GM18526 (cell line): ENCODE results near the gene LRMDA.

Source experiments
- POLR2A ChIP-seq: IDR thresholded peaks from 3 replicates; pipeline ENCODE4 v1.6.1; 2011; ENCODE audit not compliant: insufficient read length; ENCODE audit errors: extremely low read depth

The LRMDA gene

DNA sequence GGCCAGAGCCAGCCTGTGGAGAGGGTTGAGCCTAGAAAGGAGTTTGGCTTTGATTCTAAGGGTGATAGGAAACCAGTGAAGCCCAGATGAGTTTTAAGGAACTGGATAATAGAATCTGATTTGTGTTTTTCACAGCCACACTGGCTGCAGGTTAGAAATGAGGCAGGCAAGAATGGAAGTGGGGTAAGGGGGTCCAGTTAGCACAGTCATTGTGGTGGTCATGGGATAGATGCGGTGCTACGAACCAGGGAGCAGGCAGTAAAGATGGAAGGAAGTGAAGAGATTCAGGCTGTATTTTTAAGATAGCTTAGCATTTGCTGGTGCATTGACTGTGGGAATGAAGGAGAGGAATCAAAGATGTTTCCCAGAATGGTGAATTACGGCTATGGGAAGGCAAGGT is 322.2 kb downstream of the LRMDA start:
- TF ChIP-seq POLR2A = no peak

DNA sequence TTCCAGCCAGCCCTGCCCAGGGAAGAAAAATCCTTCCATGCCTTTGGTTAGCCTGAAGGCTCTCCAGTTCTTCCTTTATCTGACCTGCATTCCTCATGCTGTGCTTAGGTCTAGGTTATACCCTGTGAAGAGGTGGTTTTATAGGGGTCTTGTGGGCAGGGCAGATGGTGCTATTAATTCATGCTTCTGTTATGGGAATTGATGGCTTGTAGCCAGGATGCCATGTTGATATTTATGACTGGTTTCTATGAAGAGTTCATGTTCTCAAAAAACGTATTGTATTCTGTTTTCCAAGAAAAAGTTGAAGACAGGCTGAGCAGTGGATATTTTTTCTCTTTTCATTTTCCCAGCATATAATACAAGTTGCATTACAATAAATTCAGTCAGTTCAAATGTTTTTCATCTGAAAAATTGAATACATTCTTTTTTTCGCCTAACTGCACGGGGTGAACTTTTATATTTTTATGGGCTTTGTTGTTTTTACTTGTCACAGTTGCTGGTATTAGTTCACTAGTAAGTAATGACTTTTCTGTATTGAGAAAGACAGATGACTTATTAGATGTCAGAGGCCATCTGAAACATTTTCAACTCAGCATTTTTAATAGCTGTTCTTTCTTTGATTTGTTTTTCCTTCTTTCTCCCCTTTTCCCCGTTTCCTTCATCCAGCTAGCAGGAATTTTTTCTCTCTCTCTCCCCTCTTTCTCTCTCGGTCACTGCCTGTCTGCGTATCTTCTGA is 322.8 kb downstream of the LRMDA start:
- no peak for TF ChIP-seq POLR2A

DNA sequence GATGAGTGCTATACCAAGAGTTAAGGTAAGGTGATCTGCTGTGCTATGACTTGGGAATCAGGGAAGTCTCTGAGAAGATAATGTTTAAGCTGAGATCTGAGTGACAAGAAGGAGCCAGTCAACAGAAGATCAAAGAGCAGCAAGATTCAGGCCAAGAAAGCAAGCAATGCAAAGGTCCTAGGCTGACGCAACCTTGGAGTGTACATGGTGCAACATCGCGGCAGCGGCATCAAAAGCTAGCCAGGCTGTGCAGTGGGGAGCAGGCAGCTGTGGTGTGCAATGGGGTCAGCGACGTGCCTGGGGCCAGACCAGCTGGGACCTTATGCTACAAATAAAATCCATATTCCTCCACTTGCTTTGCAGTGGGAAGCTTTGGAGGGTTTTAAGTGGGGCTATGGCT is 324.1 kb downstream of the LRMDA start:
- no peak for TF ChIP-seq POLR2A

DNA sequence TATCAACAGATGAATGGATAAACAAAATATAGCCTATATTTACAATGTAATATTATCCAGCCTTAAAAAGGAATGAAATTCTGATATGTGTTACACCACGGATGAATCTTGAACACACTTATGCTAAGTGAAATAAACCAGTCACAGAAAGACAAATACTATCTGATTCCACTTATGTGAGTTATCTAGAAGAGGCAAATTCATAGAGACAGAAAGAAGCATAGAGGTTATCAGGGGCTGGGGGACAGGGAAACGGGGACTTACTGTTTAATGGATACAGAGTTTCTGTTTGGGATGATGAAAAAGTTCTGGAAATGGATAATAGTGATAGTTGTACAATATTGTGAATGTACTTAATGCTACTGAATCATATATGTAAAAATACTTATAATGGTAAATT is 329.9 kb downstream of the LRMDA start:
- no peak for TF ChIP-seq POLR2A

DNA sequence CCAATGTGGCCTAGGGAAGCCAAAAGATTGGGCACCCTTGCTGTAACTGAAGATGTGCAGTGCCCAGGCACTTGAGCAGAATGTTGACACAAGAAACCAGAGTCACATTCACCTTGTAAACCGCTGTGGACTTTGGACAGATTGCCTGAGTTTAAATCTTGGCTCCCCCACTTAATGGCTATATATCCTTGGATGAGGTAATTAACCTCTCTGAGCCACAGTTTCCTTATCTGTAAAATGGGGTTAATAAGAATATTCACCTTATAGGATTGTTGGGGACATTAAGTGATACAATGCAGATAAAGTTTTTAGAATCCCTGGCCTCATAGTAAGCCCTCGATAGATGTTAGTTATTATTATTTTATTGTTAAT is 331.0 kb downstream of the LRMDA start:
- no peak for TF ChIP-seq POLR2A

DNA sequence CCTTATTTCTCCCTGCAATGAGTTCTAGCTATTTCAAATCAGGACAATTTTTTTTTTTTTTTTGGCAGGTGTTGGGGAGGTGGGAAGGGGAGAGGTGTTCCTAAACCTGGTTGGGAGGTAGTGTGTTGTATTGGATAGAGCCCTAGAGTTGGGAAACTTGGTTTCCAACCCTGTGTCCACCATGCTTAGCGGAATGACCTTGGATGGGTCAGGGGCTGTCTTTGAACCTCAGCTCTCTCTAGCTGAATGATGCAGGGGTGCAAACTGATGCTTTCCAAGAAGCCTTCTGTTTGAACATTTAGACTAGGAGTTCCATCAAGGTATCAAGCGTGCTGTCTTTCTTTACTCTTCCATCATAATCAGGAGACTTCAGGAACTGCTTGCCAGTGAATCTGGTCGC is 332.2 kb downstream of the LRMDA start:
- no peak for TF ChIP-seq POLR2A

DNA sequence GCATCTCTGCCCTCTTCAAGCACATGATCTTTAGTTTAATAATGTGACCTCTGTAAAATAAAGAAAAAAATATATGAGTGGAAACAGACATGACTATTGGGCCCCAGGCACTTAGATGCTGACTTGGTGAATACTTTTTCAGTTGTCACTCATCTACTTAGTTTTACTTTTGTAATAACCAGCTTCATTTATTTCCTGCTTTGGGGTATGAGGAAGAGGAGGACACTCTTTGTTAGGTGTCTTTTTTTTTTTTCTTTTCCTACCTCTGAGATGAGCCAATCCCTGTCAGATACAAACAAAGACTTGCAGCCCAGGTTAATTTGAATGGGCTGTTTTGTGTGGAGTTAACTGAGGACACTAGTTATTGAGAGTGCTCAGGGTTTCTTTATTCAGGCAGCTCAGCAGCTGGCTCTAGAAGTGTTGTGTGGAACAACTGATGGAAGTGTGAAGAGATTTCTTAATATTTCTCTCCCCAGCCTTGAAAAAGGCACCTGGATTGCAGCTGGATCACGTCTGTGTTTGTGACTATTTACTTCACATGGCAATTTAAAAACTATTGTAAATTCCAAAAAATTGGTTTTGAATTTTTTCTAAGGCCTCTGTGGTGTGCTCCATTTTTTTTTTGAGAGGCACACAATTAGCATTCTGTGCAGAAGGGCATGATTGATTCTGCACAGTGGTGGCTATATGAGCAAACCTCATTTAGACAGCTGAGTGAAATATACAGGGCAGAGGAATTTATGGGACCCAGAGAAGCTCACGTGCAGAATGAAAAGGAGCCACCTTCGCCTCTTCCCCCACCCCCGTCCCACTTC is 333.8 kb downstream of the LRMDA start:
- no peak for TF ChIP-seq POLR2A

DNA sequence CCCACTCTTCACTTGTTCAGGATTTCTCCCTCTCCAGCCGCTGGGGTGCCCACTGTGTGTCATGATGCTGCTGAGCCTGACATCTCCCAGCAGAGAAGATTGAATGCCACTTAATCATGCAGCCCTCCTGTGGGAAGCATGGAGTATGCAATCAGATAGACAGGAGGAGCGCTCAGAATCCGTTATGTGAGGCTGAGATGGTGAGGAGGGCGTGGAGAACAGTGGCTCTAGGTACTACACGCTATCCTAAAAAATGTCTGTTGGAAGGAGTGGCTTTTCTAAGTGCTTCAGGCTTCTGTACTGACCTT is 334.3 kb downstream of the LRMDA start:
- no peak for TF ChIP-seq POLR2A

DNA sequence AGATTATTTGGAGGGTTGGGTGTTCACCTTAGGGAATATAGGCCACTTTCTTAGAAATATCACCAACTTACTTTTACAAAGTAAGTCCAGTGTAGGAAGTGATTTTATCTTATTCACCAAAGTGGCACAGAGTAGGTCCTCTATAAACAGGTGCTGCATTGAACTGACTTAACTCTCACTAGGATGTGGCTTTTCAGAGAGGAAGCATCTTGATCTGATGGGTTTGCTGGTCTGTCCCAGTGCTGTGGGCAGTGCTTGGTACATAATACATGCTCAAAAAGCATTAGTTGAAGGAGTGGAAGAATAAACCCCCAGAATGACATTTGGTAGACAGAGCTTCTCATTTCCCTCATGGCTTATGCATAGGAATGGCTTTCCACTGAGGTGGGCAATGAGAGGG is 334.7 kb downstream of the LRMDA start:
- TF ChIP-seq POLR2A = no peak

DNA sequence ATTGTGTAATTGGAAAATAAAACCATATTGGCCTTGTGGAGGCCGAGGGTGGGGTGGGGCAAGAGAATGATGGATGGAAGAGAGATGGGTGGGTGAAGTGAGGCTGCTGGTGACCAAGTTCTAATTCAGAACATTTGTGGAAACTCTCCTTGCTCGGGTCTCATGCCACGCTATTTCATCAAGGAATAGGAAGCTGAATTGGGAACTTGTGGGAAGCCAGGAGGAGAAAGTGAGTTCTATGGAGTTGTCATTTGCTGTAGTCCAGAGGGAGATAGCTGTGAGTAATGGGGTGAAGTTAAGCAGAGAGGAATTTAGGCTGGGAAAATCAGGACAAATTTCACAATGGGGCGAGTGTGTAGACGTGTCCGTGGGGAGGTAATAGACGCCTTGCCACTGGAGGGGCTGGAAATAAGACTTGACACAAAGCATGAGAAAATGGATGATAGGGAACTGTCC is 339.2 kb downstream of the LRMDA start:
- no peak for TF ChIP-seq POLR2A

DNA sequence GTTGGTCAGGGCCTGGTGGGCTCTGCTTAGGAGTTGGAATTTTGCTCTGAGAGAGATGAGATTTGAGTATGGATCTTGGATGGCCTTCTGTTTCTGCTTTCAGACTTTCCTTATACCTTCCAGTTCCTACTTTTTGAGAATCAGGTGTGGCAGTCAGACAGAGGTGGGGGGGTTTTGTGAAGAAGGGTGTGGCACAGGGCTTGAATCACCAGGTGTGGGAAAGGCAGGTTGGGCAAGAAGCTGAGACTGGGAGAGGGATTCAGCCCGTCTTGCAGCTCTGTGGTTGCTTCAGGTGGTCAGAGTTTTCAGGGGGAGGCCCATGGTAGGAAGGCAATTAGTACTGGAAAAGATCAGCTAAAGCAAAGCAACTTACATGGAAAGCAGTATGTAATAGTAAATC is 340.2 kb downstream of the LRMDA start:
- TF ChIP-seq POLR2A = no peak

DNA sequence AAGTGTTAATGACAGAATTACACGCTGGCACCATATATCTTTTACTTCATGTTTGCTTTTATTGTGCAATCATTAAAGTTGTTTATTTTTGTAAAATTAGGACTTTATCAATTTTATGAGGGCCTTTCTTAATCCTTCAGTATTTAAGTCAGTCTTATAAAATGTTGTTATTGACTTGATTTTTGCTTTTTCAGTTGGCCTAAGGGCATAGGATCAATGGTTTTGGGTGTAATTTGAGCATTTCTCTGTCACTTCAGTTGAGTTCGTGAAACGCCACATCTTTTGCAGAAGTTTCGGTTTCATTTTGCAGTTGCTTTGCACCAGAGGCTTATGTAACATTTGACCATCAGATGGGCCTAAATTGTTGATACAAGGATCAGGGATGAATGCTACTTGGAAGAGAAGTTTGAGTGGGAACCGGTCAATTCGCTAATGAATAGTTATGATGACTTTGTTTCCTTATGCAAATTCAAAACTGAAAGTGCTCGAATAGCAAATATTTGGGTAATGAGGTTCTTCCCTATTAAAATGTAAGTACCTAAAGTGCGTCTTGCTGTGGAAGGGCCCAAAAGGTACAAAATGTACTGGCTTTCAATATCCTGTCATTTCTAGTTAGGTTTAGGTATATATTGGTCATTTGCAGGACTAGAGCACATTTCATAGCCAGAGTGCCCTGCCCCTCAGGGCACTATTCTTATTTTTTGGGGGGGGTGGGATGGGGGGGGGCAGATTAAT is 340.9 kb downstream of the LRMDA start:
- TF ChIP-seq POLR2A = no peak

DNA sequence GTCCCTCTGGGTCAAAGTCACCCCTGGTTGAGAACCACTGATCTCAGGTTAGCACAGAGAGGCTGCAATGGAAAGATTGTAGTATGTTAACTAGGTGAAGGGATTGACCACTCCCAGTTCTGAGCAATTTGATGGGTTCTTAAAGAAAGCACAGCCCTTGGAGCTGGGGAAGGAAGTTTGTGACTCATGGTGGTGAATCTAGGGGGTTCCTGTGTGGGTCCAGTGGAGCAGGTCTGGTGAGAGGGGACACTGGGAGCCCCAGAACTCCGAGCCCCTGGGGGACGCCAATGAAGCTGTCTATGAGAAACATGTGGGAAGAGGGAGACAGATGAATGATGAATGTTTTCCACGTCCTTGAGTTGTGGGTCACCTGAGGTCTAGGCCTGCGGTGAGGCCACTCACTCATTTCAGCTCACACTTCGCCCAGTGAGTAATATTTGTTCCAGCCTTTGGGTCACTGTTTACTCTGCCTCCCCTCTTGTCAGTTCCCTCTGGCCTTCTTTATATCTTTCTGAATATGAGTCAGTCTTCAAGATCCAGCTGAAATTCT is 341.9 kb downstream of the LRMDA start:
- no peak for TF ChIP-seq POLR2A

DNA sequence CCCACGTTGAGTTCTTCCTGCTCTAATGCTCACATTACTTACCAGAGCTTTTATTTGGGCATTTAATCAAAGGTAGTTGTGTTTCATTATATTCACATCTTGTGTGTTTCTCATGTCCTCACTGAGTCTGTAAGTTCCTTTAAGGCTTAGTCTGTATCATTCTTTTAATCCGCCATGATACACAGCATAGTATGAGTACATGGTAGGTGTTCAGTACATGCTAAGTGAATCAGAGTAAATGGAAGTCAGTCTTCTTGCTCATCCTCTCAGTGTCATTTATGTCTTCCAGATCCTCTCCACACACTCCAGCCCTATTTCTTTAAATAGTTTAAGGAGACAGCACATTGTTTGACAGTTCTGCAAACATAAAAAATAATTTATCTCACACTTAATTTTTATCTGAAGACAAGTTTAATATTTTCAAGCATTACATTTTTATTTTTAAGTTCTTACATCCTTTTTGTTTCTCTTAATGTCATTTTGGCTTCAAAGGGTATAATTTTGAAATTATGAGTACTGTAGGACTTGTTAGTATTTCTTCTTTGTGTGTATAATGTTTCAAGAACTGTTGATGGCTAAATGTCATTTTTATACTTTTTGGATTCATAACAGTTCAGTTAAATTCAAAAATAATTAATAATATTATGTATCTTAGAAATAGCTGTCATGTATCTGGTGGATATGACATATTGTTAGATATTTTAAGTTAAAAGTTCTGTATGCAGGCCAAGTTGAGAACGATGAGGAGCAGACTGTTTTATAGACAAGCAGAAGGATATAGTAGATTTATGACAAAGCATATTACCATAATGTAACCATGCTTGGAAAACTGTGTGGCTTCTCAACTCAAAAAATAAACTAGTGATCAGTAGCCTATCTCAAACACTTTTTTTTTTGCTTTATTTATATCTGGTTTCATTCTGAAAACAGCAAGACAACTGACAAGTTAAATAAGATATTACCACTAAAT is 342.7 kb downstream of the LRMDA start:
- no peak for TF ChIP-seq POLR2A

DNA sequence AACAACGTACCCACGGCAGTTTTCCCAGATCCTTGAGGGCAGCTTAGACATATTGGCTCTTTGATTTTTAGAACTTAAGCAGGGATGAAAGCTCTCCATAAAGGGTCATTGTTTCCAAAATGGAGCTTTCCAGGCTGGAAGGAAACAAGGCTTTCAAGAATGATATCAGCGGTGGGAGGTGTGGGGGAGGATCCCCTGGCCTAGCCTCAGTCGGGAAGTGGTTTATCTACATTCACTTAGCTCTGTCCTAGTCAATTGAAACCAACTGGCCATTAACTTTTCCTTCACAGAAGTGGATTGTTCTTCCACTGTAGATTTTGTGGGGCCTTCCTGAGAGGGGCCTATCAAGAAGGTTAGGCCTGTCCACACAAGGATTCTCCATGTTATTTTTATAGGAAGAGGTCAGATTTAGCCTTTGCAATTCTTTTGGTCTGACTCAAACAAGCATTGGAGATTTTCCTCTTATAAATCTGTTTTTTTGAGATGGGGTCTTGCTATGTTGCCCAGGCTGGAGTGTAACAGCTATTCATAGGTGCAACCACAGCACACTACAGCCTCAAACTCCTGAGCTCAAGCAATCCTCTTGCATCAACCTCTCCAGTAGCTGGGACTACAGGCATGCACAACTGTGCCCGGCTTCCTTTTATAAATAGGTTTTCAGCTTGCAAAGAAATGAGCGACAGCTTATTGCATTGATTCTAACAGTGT is 343.5 kb downstream of the LRMDA start:
- TF ChIP-seq POLR2A = no peak
